Naive thymus-derived CD4-positive, alpha-beta T cell (primary cell): ENCODE measurements around the gene MSH3. TPM values are rescaled to one million over a fixed set of nuclear protein-coding genes. Genes with fewer than 3 reads are reported as not detected.

Experiments used
- ATAC-seq: fragments of 150-1000 bp; cut with Tn5 transposase; 2 replicates; pipeline ENCODE4 v1.10.0; 2021; ENCODE audit warnings: mild to moderate bottlenecking, moderate library complexity
- CTCF ChIA-PET: fragments of 350-600 bp; sonication (Branson Sonifier 250); formaldehyde crosslinking; loops from one replicate; lab custom pipeline; 2021; ENCODE audit warnings: antibody characterized with exemption; lab: Charles Lee
- POLR2A ChIA-PET: fragments of 350-600 bp; sonication (Branson Sonifier 250); formaldehyde crosslinking; loops from one replicate; lab custom pipeline; 2021; ENCODE audit warnings: antibody characterized with exemption, inconsistent platforms; lab: Charles Lee
- DNase-seq, 9 donors: peaks; one replicate each; pipeline versions ENCODE4 v3.0.0 to v3.0.0-alpha.2; 2020 to 2022; ENCODE audit warnings: mixed read lengths in 1 of 9
- H3K27ac ChIP-seq: one replicate; pipeline ENCODE4 v1.7.0; 2013; ENCODE audit warnings: mild to moderate bottlenecking, low read depth, low read length, moderate library complexity
- H3K27me3 ChIP-seq, 2 donors: one replicate each; pipeline ENCODE4 v1.7.0; 2013; ENCODE audit warnings: low read length in 2 of 2, mild to moderate bottlenecking in 2 of 2, moderate library complexity in 2 of 2; ENCODE audit not compliant: control insufficient read depth in 2 of 2, insufficient read depth in 2 of 2
- H3K36me3 ChIP-seq, 3 experiments: 1 replicate in 2 of 3; 2 replicates in 1 of 3; pipeline ENCODE4 v1.7.0; 2013; ENCODE audit warnings: low read length in 3 of 3, mild to moderate bottlenecking in 3 of 3, moderate library complexity in 1 of 3; ENCODE audit not compliant: insufficient read depth in 3 of 3, control insufficient read depth in 2 of 3
- H3K4me1 ChIP-seq, 2 donors: one replicate each; pipeline ENCODE4 v1.7.0; 2013; ENCODE audit warnings: low read length in 2 of 2, mild to moderate bottlenecking in 2 of 2, moderate library complexity in 1 of 2; ENCODE audit not compliant: control insufficient read depth in 2 of 2, insufficient read depth in 2 of 2
- H3K4me3 ChIP-seq: 2 replicates; pipeline ENCODE4 v1.7.0; 2013; ENCODE audit warnings: mild to moderate bottlenecking, low read length
- H3K9me3 ChIP-seq, 3 experiments: 1 replicate in 2 of 3; 2 replicates in 1 of 3; pipeline ENCODE4 v1.7.0; 2013; ENCODE audit warnings: low read length in 3 of 3; ENCODE audit not compliant: control insufficient read depth in 2 of 3
- H3K27ac Mint-ChIP-seq, 9 donors: one replicate each; pipeline ENCODE4 v1.8.0; 2020 to 2022; ENCODE audit warnings: mixed read lengths in 9 of 9, mild to moderate bottlenecking in 8 of 9, moderate library complexity in 5 of 9, inconsistent platforms in 2 of 9
- H3K27me3 Mint-ChIP-seq, 5 donors: one replicate each; pipeline ENCODE4 v1.8.0; 2021 to 2022; ENCODE audit warnings: mixed read lengths in 5 of 5, mild to moderate bottlenecking in 1 of 5
- H3K36me3 Mint-ChIP-seq, 5 donors: one replicate each; pipeline ENCODE4 v1.8.0; 2020 to 2022; ENCODE audit warnings: mixed read lengths in 5 of 5, mild to moderate bottlenecking in 3 of 5, inconsistent platforms in 1 of 5
- H3K4me1 Mint-ChIP-seq, 7 donors: one replicate each; pipeline ENCODE4 v1.8.0; 2020 to 2022; ENCODE audit warnings: mixed read lengths in 7 of 7, mild to moderate bottlenecking in 3 of 7, inconsistent platforms in 1 of 7
- H3K4me3 Mint-ChIP-seq, 10 donors: one replicate each; pipeline ENCODE4 v1.8.0; 2020 to 2022; ENCODE audit warnings: mild to moderate bottlenecking in 10 of 10, mixed read lengths in 10 of 10, moderate library complexity in 6 of 10, inconsistent platforms in 2 of 10
- H3K9me3 Mint-ChIP-seq, 11 donors: one replicate each; pipeline ENCODE4 v1.8.0; 2020 to 2022; ENCODE audit warnings: mixed read lengths in 11 of 11, mild to moderate bottlenecking in 4 of 11, inconsistent platforms in 1 of 11, moderate library complexity in 1 of 11
- intact Hi-C, 2 donors: fragments of 100-400 bp; cut with micrococcal nuclease; formaldehyde crosslinking; loops; one replicate each; pipeline ENCODE4 v1.15.1; 2023
- polyA plus RNA-seq, 2 donors: library from polyadenylated mRNA; unstranded; fragments of 300-500 nt; fragmentation: Illumina TruSeq; gene quantifications; one replicate each; pipeline ENCODE4 v1.2.3, GENCODE V29; 2021
- total RNA-seq, 6 experiments: library from RNA in 5 of 6; stranded (reverse) in 5 of 6; gene quantifications; 1 replicate in 5 of 6; 2 replicates in 1 of 6; pipeline ENCODE4 v1.2.3 and lab custom pipeline; 2021 to 2026

The MSH3 gene
- total and polyA plus RNA-seq, 7 experiments from 2014 or later, result 10.5 to 20.9 (median 13.0) TPM

DNA sequence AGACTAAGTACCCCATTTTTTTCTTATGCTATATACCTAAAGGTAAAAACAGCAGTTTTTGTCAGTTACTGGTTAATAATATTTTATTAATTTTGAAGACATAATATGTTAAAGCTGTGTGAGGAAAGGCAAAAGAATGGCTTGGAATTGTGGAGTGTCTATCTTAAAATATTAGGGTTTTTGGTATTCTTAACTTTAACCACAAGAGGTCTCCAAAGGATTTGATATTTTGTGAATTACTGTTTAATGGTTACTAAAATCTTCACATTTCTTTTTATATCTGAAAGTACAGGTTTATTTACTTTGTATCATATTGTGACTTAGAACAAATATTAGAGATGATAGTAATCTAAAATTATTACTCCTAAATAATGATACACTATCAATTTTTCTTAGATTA is 32.3 kb downstream of the MSH3 start:
- Mint-ChIP-seq H3K9me3 (peaks cover 0 to 2% (median 0%) of the 10 kb centered on the region in 11 donors), H3K36me3 (peaks cover 0 to 37% (median 16%) of the 10 kb centered on the region in 5 donors), H3K4me3 (no peak overlapping the region), H3K27me3 (no peaks in the 10 kb centered on the region), H3K4me1 (peaks cover 7 to 35% (median 14%) of the 10 kb centered on the region in 7 donors), H3K27ac (no peak overlapping the region)
- no peak overlapping the region for H3K27ac ChIP-seq
- CTCF ChIA-PET, result interaction anchor here (0.7 to 2.6 kb wide), 5 partner anchors 284 to 613 kb away, joined by 3 to 13 read pairs (median 6); no protein-coding TSS in a partner anchor
- ATAC-seq (no peak), DNase-seq (peak in 5 of 9 donors; percentile 11 to 42 (median 19))
- H3K4me3 ChIP-seq, result no peak overlapping the region
- intact Hi-C loops, result loop anchor here (1.0 kb wide), 4 partner anchors 422 to 613 kb away; no protein-coding TSS in a partner anchor
- H3K9me3 ChIP-seq, result no peaks in the 10 kb centered on the region
- peaks cover 0 to 3% (median 0%) of the 10 kb centered on the region in 3 experiments for H3K36me3 ChIP-seq
- H3K4me1 ChIP-seq, result no peaks in the 10 kb centered on the region
- POLR2A ChIA-PET, result interaction anchor here (0.6 to 1.6 kb wide), 2 partner anchors 507 to 510 kb away, joined by 3 to 5 read pairs; no protein-coding TSS in a partner anchor
- H3K27me3 ChIP-seq, result no peaks in the 10 kb centered on the region

DNA sequence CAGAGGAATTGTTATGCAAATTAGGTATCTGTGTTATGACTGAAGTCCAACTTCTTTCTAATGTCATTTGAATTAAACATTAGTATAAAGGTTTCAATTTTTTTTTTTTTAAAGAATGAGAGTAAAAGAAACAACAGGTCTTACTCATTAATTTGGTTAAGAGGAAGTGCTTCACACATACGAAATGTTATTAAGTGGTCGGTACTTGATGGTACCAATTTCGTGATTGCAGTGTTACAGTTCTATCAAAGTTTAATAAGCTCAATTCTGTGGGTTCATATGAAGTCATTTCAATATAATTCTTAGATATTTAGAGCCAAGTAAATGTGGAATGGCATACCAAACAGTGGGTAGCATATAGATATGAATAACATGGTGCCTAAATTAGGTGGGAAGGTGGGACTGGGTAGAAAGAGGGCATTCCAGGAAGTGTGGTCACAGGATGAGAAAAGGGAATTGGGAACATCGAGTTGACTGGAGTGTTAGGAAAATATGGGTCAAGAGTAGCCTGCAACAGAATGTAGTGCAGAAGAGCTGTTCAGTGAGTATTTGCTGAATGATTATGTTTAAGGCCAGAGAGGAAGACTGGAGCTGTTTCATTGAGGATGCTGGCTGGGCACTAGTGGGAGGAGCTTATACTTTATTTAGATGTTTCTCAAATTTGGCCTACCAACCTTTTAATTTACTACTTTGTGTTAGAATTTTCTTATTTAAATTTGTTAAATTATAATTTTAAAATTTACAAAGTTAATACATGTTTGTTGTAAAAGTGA is 34.4 kb downstream of the MSH3 start:
- ATAC-seq, result no peak
- Histone ChIP-seq H3K27ac (no peak overlapping the region), H3K36me3 (peaks cover 0 to 3% (median 0%) of the 10 kb centered on the region in 3 experiments), H3K27me3 (no peaks in the 10 kb centered on the region), H3K9me3 (no peaks in the 10 kb centered on the region), H3K4me1 (no peaks in the 10 kb centered on the region), H3K4me3 (no peak overlapping the region)
- ChIA-PET POLR2A (no interaction called here), CTCF (interaction anchor here (0.9 to 1.1 kb wide), 3 partner anchors 504 to 611 kb away, joined by 3 to 6 read pairs (median 3); no protein-coding TSS in a partner anchor)
- no peak overlapping the region for H3K4me3 Mint-ChIP-seq
- peak overlapping the region in 1 of 9 donors; percentile 3 for H3K27ac Mint-ChIP-seq
- peaks cover 7 to 29% (median 10%) of the 10 kb centered on the region in 7 donors for H3K4me1 Mint-ChIP-seq
- H3K27me3 Mint-ChIP-seq, result no peaks in the 10 kb centered on the region
- peaks cover 0 to 23% (median 7%) of the 10 kb centered on the region in 5 donors for H3K36me3 Mint-ChIP-seq
- intact Hi-C loops, result no loop called here
- no peak for DNase-seq
- H3K9me3 Mint-ChIP-seq, result no peaks in the 10 kb centered on the region

DNA sequence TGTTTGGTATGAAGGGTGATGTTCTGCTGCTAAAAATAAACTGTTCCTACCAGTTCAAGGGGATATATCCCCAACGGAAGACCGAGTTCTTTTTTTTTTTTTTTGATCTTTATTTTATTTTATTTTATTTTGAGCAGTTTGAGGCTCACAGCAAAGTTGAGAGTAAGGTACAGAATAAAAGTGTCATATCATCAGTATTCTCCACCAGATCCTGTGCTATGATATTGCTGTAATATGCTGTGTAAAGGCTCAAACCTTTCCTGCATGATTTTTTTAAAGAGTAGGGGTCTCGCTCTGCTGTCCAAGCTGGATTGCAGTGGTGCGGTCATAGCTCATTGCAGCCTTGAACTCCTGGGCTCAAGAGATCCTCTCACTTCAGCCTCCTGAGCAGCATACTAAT is 35.2 kb downstream of the MSH3 start:
- Histone ChIP-seq H3K36me3 (peaks cover 0 to 3% (median 0%) of the 10 kb centered on the region in 3 experiments), H3K4me3 (no peak overlapping the region), H3K27me3 (no peaks in the 10 kb centered on the region), H3K27ac (no peak overlapping the region), H3K9me3 (no peaks in the 10 kb centered on the region), H3K4me1 (no peaks in the 10 kb centered on the region)
- H3K4me3 Mint-ChIP-seq, result no peak overlapping the region
- H3K36me3 Mint-ChIP-seq, result peaks cover 0 to 19% (median 4%) of the 10 kb centered on the region in 5 donors
- H3K27me3 Mint-ChIP-seq, result no peaks in the 10 kb centered on the region
- ATAC-seq, result no peak
- ChIA-PET CTCF (interaction anchor here (0.9 kb wide), 1 partner anchor 611 kb away, joined by 3 read pairs; no protein-coding TSS in a partner anchor), POLR2A (no interaction called here)
- peaks cover 4 to 27% (median 10%) of the 10 kb centered on the region in 7 donors for H3K4me1 Mint-ChIP-seq
- H3K27ac Mint-ChIP-seq, result no peak overlapping the region
- no peaks in the 10 kb centered on the region for H3K9me3 Mint-ChIP-seq
- DNase-seq, result no peak
- intact Hi-C loops, result no loop called here

DNA sequence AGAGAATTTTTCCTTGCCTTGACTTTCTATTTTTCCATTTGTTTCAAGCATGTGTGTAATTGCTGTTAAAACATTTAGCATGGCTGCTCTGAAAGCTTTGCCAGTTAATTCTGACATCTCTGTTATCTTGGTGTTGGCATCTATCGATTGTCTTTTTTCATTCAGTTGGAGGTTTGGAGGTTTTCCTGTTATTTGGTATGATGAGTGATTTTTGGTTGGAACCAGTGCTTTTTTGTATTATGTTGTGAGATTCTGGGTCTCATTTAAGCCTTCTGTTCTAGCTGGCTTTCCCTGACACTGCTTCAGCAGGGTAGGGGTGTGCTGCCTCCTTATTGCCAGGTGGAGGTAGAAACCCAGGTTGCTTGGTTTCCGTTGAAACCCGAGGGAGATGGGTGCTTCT is 41.2 kb downstream of the MSH3 start:
- Mint-ChIP-seq H3K9me3 (no peaks in the 10 kb centered on the region), H3K27ac (no peak overlapping the region), H3K4me1 (peaks cover 0 to 12% (median 6%) of the 10 kb centered on the region in 7 donors), H3K36me3 (peaks cover 8 to 36% (median 18%) of the 10 kb centered on the region in 5 donors), H3K4me3 (no peak overlapping the region), H3K27me3 (no peaks in the 10 kb centered on the region)
- intact Hi-C loops, result no loop called here
- CTCF ChIA-PET, result no interaction called here
- H3K4me1 ChIP-seq, result no peaks in the 10 kb centered on the region
- H3K36me3 ChIP-seq, result no peaks in the 10 kb centered on the region
- DNase-seq, result no peak
- no peak overlapping the region for H3K27ac ChIP-seq
- H3K9me3 ChIP-seq, result no peaks in the 10 kb centered on the region
- POLR2A ChIA-PET, result no interaction called here
- ATAC-seq, result no peak
- no peaks in the 10 kb centered on the region for H3K27me3 ChIP-seq
- H3K4me3 ChIP-seq, result no peak overlapping the region

DNA sequence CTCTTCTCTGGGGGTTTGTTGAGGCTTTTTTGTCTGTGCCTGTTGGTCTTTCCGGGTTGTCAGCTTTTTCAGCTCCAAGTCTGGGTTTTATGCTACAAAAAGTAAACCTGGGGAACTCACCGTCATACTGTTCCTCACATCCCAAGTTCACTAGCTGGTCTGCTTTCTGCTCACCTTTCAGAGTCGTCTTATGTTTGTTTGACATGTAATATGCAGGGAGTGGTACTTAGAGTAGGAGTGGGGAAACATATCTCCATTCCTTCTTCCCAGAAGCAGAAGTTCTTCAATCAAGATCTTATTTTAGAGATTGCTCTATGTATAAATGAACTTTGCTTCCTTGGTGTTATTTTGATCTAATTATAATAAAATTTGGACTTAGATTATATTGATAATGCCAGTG is 42.0 kb downstream of the MSH3 start:
- H3K4me3 Mint-ChIP-seq, result no peak overlapping the region
- no peak overlapping the region for H3K27ac Mint-ChIP-seq
- DNase-seq (no peak), ATAC-seq (no peak)
- peaks cover 0 to 14% (median 6%) of the 10 kb centered on the region in 7 donors for H3K4me1 Mint-ChIP-seq
- CTCF ChIA-PET, result interaction anchor here (0.5 kb wide), 1 partner anchor 1157 kb away, joined by 3 read pairs; no protein-coding TSS in a partner anchor
- Histone ChIP-seq H3K27ac (no peak overlapping the region), H3K9me3 (no peaks in the 10 kb centered on the region), H3K4me3 (no peak overlapping the region), H3K4me1 (no peaks in the 10 kb centered on the region), H3K27me3 (no peaks in the 10 kb centered on the region), H3K36me3 (no peaks in the 10 kb centered on the region)
- H3K9me3 Mint-ChIP-seq, result no peaks in the 10 kb centered on the region
- H3K27me3 Mint-ChIP-seq, result no peaks in the 10 kb centered on the region
- H3K36me3 Mint-ChIP-seq, result peaks cover 8 to 37% (median 21%) of the 10 kb centered on the region in 5 donors
- intact Hi-C loops, result no loop called here
- POLR2A ChIA-PET, result no interaction called here

DNA sequence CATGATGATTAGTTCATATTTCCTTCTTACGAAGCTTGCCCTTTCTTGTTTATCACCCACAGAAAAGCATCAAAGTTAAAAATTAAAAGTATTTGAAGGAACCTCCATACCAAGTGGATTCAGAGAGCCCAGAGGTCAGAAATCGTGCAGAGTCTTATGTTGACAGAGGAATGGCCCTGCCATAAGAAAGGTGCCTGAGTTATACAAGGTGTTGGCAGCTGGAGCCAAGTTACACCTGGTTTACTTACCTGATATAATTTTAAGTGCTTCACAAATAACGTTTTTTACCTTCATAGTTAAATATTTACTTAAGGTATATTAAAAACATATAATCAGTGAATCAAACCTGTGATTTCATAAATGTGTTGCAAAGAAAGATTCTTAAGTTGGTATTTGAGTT is 42.6 kb downstream of the MSH3 start:
- Histone ChIP-seq H3K36me3 (no peaks in the 10 kb centered on the region), H3K9me3 (no peaks in the 10 kb centered on the region), H3K4me1 (no peaks in the 10 kb centered on the region), H3K4me3 (no peak overlapping the region), H3K27ac (no peak overlapping the region), H3K27me3 (no peaks in the 10 kb centered on the region)
- ATAC-seq (no peak), DNase-seq (no peak)
- intact Hi-C loops, result no loop called here
- Mint-ChIP-seq H3K4me1 (peaks cover 0 to 16% (median 7%) of the 10 kb centered on the region in 7 donors), H3K4me3 (no peak overlapping the region), H3K36me3 (peaks cover 10 to 44% (median 25%) of the 10 kb centered on the region in 5 donors), H3K27me3 (no peaks in the 10 kb centered on the region), H3K9me3 (no peaks in the 10 kb centered on the region), H3K27ac (no peak overlapping the region)
- ChIA-PET CTCF (no interaction called here), POLR2A (no interaction called here)
